Epithelial cell of prostate (primary cell): ENCODE results near the gene COBL.

Source experiments
- DNase-seq: peaks from one replicate; pipeline ENCODE4 v3.0.0-alpha.2; 2011; ENCODE audit warnings: low read depth, low spot score
- H3K27ac ChIP-seq: fragments of 450-650 bp; 2 replicates; pipeline ENCODE4 v1.5.1; 2017; ENCODE audit warnings: mild to moderate bottlenecking

Gene COBL

DNA sequence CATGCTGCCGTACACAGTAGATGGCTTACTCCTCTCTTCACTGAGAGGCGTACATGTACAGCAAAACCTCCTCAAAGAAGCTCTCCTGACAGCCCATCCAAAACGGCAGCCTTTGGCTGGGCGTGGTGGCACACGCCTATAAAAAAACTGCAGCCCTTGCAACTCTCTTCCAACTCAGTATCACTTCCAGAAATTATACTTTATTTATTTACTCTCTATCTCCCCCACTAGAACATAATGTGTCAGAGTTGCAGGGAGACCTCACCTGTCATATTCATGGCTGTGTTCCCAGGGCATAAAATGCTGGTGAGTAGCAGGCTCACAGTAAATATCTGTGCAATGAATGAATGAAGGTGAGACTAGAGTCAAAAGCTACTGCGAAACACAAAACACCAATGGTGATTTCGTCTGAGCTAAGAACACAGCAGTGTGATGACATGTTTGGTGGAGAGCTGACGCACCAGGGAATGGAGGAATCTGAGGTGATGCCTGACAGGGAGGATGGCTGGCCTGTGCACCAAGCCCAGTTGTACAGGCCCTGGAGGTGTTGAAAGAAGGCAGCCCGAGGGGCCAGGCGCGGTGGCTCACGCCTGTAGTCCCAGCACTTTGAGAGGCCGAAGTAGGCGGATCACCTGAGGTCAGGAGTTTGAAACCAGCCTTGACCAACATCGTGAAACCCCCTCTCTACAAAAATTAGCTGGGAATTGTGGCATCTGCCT lies 55.3 kb downstream of the COBL start:
- DNase-seq = no peak
- no peak overlapping the region for H3K27ac ChIP-seq

DNA sequence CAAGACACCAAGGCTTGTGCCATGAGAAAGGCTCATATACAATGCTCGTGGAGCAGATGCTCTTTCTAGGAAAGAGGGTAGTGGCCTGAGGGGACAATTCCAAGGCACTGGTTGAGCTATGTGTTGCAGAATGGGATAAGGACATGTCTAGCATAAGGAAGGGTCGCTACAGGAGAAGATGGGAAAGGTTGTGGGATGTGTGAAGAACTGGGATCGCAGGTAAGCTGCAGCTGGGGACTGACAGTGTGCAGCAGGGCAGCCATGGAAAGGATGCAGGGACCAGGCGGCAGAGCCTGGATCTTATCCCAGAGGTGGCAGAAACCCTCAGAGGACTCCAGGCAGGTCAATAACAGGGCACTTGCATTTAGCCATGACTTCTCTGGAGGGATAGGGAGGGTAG lies 56.1 kb downstream of the COBL start:
- DNase-seq = no peak
- H3K27ac ChIP-seq = no peak overlapping the region

DNA sequence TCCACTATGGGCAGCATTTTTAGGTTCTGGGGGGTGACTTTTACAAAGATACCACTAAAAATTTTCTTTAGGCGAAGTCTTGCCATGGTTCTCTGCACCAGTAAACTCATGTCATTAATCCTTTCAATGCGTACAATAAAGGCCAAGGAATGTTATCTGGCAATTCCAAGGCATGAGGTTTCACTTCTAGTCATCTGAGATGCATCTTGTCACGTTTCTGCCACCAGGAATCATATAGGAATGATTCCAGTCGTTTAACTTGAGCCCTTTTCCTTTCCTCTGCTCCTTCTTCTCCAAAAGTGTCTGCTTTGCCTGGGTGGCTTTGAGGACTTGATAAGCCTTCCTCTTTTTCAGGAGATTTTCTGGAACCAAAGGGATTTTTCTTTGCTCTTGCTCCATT lies 56.8 kb downstream of the COBL start:
- H3K27ac ChIP-seq = no peak overlapping the region
- DNase-seq = no peak

DNA sequence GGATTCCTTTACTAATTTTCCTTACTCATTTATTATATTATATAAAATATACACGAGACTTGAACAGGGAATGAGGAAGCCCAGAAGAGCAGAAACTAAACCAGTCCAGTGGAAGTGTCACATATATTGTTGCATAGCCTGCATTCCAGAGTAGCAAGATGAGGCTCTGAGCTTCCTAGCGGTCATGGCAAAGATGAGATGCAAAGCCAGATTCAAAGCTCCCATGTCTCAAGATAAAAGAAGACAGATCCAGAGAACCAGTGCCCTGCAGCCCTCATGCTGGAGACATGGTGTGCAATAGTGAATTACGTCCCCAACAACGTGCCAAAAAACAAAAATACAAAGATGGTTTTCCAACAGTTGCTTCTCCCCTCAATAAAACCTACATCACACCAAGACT lies 59.7 kb downstream of the COBL start:
- H3K27ac ChIP-seq = no peak overlapping the region
- DNase-seq = no peak

DNA sequence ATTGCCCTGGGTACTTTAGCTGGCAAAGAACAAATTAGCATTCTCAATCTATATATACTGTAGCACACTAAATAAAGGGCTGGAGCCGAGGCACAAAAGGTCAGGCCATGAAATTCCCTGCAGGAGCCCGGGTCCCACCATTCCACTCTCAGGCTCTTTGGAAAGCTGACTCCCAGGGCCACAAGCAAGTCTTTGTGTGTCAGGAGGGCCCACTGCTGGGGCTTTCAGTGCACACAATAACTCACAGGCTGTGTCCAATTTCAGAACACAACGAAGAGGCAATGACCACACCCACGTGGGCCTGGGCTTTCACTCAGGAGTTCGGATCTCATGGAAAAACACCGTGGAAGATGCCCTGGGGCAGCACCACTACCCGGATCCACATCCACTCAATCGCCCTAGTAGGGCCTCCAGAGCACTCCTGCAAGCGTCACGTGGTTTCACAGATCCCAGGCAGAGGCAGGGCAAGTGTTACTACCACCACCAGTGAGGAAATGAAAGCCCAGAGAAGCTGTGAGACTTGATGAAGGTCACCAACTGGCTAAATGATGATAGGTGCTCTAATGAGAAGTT lies 60.3 kb downstream of the COBL start:
- DNase-seq = no peak
- H3K27ac ChIP-seq = no peak overlapping the region

DNA sequence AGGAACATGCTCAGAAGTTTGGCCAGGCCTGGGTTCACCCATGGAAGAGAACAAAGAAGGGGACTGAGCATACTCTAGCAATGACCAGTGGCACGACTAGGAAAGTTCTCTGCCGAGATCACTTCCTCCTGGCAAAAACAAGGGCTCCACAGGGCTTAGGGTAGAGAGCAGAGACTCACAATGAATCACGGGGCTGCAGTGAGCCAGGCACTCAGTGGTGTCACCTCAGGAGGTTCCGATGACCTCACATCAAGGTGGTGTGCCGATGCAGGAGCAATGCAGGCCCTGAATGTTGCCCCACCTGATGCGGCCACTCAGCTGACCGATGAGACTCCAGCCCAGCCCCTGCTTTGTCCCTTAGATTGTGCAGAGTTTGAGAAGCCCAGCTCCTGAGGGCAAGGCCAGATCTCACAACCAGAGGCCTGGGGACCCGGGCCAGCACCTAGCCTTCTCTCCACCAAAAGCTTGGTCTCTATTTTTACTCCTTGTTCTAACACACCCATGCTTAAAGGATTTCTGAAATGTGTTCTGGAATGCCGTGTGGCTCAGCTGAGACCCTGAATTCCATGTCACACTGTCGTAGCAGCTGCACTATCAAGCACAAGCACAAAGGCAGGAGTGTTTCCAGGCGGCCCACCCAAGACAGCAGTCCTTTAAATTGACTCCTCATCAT lies 60.9 kb downstream of the COBL start:
- no peak for DNase-seq
- H3K27ac ChIP-seq = no peak overlapping the region

DNA sequence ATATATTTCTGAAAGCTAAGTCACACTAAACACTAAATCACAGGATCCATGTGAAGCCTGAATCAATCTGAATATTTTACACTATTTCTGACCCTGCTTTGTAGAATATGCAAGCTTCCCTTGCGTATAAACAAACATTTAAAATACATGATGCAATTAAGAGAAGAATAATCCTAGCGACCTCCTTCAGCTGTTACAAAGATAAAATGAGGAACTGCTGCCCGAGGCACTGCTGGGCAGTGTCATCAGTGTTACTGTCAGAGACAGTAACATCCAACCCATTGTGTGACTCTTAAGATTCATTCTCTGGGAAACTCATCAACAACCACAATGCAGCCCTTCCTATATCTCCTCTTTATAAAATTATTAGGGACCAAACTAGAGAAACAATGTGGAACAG lies 61.6 kb downstream of the COBL start:
- no peak overlapping the region for H3K27ac ChIP-seq
- DNase-seq = no peak

DNA sequence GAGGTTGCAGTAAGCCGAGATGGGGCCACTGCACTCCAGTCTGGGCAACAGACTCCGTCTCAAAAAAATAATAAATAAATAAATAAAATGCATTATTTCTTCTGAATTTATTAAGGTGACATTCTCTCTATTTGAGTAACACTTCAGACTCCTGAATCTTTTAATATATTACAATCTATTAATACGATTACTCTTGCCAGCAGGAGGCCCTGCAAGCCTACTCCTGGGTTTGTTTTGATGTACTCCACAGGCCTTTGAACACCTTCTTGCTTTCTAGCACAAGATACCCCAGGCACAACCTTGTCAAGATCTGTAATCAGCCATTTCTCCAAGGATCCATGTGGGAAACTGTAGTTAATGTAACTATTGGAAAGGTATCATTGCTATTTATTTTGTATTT lies 63.5 kb downstream of the COBL start:
- DNase-seq = no peak
- no peak overlapping the region for H3K27ac ChIP-seq

DNA sequence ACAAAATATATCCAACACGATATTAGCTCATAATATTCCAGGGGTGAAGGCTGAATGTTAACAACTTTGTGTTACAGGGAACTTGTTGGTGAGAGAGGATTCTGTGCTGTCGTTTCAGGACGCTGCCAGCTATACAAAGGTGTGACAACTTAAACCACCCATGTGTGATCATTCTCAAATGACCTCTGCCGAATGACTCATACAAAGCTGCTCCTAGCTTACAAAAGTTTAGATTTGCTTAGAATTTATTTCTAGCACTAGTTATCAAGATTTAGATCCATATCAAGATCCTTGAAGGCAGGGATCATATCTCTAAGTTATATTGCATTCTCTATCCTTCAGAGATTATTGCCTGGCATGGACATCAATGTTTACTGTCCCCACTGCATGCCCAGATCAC lies 65.3 kb downstream of the COBL start:
- H3K27ac ChIP-seq = no peak overlapping the region
- no peak for DNase-seq

DNA sequence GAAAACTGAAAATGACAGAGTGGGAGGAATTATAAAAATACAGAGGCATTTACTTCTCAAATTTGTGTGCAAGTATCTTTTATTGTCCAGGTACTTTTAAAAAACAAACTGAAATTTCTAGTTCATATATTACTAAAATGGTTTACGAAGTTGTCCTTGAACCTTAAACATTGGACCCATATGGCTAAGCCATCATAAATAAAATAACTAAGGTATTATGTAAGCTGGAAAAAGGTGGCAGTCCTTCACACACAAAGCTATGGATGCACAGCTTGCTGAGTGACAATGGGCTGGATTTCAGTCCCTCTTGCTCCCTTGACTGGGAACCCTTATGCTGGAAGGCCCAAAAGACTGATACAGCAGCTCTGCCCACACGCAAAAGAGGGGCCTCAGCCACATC lies 66.1 kb downstream of the COBL start:
- no peak overlapping the region for H3K27ac ChIP-seq
- DNase-seq = no peak

DNA sequence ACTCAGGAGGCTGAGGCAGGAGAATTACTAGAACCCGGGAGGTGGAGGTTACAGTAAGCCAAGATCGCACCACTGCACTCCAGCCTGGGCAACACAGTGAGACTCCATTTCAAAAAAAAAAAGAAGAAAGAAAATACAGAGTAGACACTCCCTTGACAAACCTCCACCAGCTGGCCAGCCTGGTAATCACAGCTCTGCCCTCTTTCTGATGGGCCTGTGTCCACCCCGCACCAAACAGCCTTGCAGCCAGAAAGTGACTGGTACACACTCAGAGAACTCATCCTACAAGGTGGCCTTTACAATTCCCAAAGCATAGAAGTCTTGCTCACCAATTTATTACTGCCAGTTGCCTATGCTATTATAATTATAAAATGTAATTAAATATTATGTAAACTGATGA lies 66.6 kb downstream of the COBL start:
- no peak for DNase-seq
- no peak overlapping the region for H3K27ac ChIP-seq

DNA sequence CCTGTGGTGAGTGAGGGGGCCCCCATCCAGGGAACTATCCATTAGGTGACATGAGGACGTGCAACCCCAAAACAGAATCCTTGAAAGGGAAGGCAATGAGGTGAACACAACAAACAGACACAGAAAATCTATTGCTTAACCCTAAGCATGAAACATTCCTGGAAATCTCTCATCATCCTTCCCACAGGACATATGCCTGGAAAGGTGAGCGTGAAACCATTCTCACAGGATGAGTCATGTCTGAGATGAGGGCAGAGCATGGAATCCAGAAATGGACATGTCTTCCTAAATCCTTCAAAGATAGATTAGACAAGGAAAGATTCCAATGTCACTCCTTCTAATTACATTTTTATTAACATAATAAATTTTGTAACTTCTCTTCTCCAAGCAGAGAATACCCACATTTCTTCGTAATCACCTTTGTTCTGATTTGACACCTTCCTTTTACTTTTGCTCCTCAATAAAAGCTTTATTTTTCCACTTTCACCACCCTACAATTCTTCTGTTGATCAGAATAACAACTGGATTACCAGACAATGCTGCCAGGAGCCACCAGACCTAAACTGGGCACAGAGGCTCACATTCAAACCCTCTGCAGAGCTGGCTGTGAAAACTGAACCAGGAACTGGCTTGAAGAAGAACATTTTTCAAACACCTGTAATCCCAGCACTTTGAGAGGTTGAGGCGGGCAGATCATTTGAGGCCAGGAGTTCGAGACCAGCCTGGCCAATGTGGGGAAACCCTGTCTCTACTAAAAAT lies 67.2 kb downstream of the COBL start:
- no peak overlapping the region for H3K27ac ChIP-seq
- no peak for DNase-seq

DNA sequence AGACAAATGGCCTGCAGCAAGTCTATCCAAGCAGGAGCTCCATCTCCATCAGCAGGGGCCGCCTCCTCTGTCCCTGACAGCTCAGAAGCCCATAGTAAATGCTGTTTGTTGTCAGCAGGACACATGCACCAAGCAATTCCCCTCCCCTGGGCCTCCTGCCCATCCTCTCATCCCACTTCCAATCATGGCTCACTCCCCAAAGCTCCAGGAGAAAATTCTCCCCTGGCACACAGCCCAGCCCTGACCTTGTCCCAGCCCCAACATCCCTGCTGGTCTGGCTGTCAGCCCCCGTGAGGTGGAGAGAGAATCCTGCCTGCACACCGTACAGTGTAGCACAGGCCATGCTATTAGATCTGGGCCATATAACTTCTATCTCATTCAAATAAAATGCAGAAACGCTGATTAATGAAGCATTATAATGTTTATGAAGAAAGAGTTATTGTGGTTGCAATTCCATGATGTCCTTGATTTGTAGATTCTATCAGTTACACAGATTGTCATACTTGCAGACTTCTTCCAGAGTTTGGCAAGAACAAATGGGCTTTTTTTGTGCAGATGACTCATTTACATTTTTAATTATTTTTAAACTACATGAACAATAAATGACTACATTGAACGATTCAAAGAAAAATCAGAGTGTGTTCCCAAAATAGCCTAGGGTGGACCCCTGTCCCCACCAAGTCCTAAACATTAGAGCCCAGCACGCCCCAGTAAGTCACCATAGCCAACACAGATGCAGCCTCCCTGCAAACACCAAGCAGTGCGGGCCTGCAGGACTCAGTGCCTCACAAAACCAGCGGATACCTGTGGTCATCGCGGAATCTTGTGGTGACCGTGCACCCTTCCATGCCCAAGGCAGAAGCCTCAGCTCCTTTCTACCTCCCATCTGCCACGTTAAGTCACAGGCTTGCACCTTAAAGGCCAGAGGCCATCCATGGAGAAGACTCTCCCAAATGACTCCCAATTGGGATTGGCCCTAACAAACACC lies 70.1 kb downstream of the COBL start:
- H3K27ac ChIP-seq = no peak overlapping the region
- DNase-seq = no peak

DNA sequence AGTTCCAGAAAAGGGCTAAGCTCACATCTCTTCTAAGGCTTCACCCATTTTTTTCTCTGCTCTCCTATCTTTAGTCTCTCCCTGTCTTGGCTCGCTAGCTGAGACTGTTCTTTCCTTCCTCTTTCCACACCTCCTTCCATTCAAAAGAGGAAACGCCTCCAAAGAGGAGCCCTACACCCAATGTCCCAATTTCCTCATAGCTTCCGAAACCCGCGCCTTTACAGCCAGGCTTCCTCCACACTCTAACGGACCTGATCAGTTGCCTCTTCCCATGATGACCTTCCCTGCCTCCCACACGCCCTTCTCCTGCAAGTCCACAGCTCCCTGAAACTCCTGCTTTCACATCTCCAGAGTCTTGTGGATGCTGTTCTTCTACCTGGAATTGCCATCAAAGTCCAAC lies 71.7 kb downstream of the COBL start:
- no peak overlapping the region for H3K27ac ChIP-seq
- DNase-seq = no peak

DNA sequence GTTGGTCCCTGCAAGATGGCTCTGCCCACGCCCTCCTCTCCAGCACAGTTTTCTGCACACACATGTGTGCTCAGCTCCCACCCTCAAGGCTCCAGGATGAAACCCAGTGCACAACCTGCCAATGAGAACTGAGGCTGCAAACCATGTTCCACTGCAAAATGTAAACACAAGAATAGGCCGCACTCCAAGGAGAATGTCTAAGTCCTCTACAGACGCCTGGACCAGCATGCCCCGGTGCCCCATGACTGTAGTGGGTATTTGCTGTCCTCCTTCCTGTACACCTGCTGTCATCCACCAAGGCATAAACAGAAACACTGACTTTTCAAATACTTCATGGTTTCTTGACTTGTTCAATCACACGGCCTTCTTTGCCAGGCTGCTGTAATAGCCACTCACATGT lies 72.6 kb downstream of the COBL start:
- DNase-seq = no peak
- no peak overlapping the region for H3K27ac ChIP-seq

DNA sequence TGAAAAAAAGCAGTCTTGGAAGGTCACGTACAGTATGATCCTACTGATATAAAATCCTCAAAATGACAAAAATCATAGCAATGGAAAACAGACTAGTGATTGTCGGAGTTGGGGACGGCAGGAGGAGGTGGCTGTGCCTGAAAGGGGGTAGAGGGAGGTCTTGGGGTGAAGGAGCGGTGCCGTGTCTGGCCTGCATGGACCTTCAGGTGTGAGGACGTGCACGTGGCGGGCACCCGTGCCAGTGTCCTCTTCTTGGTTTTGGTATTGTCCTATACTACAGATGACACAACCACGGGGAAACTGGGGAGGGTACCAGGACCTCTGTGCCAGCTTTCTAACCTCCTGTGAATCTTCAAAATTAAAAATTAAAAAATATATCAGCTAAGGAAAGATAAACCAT lies 73.0 kb downstream of the COBL start:
- H3K27ac ChIP-seq = no peak overlapping the region
- DNase-seq = no peak

DNA sequence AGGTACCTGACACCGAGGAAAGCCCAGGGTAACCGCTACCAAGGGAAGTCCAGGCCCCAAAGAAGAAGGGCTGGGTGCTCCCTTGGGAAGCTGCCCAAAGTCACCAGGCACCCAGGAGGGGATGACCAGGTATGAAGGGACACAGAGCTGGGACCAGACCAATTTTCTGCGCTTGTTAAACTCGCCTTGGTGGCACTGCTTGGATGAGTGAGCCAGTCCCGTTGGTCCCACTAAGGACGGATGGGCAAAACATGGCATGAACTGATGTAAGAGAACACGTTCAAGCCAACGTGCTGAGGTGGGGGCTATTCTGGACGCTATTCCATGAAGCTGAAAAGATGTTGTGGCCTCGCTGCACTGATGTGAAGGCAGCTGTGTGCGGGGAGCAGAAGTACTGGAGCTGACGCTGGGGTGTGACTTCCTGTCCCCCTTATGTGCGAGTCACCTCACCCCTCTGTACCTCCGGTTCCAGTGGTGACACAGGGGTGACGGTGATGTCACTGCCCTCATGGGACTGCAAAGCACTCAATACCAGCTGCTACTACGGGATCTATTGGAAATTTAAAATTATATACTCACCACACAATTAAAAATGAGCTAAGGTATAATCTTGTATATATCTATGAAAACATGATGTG lies 73.6 kb downstream of the COBL start:
- no peak for DNase-seq
- H3K27ac ChIP-seq = no peak overlapping the region

DNA sequence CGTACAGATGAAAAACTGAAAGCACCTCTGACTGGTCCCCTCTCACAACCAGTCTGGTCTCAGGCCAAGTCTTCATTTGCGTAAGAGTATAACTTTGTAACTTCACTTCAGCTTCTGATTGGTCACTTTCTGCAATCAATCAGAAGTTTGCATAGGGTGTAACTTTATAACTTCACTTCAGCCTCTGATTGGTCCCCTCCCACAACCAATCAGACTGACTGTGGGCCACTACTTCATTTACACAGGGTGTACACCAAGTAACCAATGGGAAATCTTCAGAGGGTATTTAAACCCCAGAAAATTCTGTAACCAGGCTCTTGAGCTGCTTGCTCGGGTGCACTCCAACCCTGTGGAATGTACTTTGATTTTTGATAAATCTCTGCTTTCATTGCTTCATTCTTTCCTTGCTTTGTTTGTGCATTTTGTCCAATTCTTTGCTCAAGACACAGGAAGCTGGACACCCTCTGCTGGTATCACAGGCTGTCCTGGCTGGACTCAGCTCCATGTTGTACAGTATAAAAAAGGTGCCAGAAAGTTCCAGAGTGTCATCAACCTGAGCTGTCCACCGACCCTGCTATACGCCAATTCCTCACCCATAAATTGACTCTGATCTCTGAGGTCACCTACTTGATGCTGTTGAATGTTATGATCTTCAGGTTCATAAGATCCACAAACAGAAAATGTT lies 74.5 kb downstream of the COBL start:
- no peak overlapping the region for H3K27ac ChIP-seq

DNA sequence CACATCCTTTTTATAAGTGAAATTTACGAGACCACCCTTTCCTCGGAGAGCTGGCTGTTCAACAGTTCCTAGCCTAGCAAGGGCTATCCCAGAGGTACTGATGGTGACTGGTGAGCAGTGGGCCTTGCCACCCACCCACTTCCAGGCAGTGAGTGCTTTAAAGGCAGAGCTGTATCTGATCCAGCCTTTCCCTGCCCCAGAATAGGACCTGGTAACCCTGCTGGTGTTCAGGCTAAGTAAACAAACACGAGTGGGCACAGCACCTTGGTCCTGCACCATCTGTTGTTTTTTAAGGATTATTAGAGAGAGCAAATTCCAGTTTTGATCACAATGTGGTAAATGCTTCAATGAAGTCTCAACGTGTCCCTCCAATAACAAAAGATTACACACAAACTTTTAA lies 75.7 kb downstream of the COBL start:
- DNase-seq = no peak
- no peak overlapping the region for H3K27ac ChIP-seq

More for the DNA sequence above, 74.5 kb downstream of the COBL start:
- no peak for DNase-seq
